Activated naive CD4-positive, alpha-beta T cell treated with anti-CD3 and anti-CD28 coated beads for 36 hours (primary cell): ENCODE measurements around the gene LRRK2. TPM values are rescaled to one million over a fixed set of nuclear protein-coding genes. Genes with fewer than 3 reads are reported as not detected.

ENCODE experiments used
- CTCF ChIA-PET: fragments of 350-600 bp; sonication (Branson Sonifier 250); formaldehyde crosslinking; loops from one replicate; lab custom pipeline; 2021; ENCODE audit warnings: antibody characterized with exemption; lab: Charles Lee
- DNase-seq: peaks from one replicate; pipeline ENCODE4 v3.0.0-alpha.2; 2020
- H3K27ac Mint-ChIP-seq: one replicate; pipeline ENCODE4 v1.8.0; 2021; ENCODE audit warnings: mild to moderate bottlenecking, mixed read lengths
- H3K27me3 Mint-ChIP-seq: one replicate; pipeline ENCODE4 v1.8.0; 2021; ENCODE audit warnings: low read depth, mixed read lengths
- H3K36me3 Mint-ChIP-seq: one replicate; pipeline ENCODE4 v1.8.0; 2021; ENCODE audit warnings: low read depth, mixed read lengths
- H3K4me1 Mint-ChIP-seq: one replicate; pipeline ENCODE4 v1.8.0; 2021; ENCODE audit warnings: low read depth, mixed read lengths
- H3K4me3 Mint-ChIP-seq: one replicate; pipeline ENCODE4 v1.8.0; 2021; ENCODE audit warnings: mild to moderate bottlenecking, moderate library complexity, mixed read lengths
- H3K9me3 Mint-ChIP-seq: one replicate; pipeline ENCODE4 v1.8.0; 2021; ENCODE audit warnings: mixed read lengths
- intact Hi-C: fragments of 100-400 bp; cut with micrococcal nuclease; formaldehyde crosslinking; loops from one replicate; pipeline ENCODE4 v1.15.1; 2023
- total RNA-seq, 2 experiments: library from RNA; stranded (reverse); gene quantifications; one replicate each; pipeline ENCODE4 v1.2.3, GENCODE V29; 2021

The LRRK2 gene
- total RNA-seq, 2 experiments from 2014 or later = not detected

DNA sequence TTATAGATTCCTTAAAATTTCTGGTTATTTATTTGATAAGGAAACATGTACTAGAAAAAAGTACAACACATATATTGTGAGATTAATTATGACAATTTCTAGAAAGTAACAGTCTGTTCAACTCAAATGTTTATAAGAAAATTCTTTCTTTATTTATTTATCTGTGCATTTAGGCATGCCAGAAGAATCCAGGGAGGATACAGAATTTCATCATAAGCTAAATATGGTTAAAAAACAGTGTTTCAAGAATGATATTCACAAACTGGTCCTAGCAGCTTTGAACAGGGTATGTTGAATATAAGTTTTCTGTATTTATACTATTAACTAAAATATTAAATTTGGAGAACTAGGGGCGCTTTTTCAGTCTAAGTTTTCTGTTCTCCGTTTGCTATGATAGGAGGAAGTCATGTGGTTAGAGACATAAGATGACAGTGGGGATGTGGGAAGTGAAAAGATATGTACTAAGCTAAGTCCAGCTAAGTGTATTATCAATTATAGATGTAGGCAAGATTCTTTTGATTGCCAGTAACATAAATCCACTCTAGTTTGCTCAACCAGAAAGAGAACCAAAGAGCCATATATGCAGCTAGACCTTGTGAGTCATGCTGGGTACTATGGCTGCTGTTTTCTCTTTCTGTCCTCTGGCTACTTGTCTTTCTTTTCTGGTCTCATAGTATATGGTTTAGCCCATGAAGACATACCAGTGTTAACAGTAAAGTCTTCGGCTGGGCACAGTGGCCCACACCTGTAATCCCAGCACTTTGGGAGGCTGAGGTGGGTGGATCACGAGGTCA lies 39.0 kb downstream of the LRRK2 start:
- CTCF ChIA-PET = no interaction called here
- H3K27ac Mint-ChIP-seq = no peak overlapping the region
- H3K27me3 Mint-ChIP-seq = no peaks in the 10 kb centered on the region
- H3K36me3 Mint-ChIP-seq = no peaks in the 10 kb centered on the region
- DNase-seq = no peak
- intact Hi-C loops = no loop called here
- peaks cover 4% of the 10 kb centered on the region for H3K9me3 Mint-ChIP-seq
- H3K4me3 Mint-ChIP-seq = no peak overlapping the region
- no peaks in the 10 kb centered on the region for H3K4me1 Mint-ChIP-seq

- no peaks in the 10 kb centered on the region for H3K36me3 Mint-ChIP-seq
- DNase-seq = no peak
- no peaks in the 10 kb centered on the region for H3K27me3 Mint-ChIP-seq
- H3K4me1 Mint-ChIP-seq = no peaks in the 10 kb centered on the region
- H3K27ac Mint-ChIP-seq = no peak overlapping the region
- intact Hi-C loops = no loop called here
- CTCF ChIA-PET = no interaction called here
- H3K4me3 Mint-ChIP-seq = no peak overlapping the region
- peaks cover 2% of the 10 kb centered on the region for H3K9me3 Mint-ChIP-seq
Observed at GRCh38 chr12:40271981-40272664, 47.3 kb downstream of the LRRK2 start.

DNA sequence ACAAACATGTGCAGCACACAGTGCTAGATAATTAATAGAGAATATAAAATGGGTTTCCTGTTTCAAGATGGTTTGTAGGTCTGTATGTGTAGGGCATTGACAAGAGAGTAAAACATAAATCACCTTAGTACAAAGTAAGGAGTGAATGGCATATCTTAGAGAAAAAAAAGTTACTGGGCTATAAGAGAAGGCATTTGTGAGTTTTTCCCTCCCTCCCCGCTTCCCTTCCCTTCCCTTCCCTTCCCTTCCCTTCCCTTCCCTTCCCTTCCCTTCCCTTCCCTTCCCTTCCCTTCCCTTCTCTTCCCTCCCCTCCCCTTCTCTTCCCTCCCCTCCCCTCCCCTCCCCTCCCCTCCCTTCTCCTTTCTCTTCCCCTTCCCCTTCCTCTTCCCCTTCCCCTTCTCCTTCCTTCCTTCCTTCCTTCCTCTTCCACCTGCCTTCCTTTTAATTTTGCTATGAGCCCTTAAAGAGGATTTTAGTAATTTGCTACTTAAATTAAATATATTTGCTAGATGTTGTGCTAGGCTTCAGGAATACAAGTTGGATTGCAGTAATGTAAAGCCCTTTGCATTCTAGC lies 57.1 kb downstream of the LRRK2 start:
- Mint-ChIP-seq H3K36me3 (no peaks in the 10 kb centered on the region), H3K27ac (no peak overlapping the region)

DNA sequence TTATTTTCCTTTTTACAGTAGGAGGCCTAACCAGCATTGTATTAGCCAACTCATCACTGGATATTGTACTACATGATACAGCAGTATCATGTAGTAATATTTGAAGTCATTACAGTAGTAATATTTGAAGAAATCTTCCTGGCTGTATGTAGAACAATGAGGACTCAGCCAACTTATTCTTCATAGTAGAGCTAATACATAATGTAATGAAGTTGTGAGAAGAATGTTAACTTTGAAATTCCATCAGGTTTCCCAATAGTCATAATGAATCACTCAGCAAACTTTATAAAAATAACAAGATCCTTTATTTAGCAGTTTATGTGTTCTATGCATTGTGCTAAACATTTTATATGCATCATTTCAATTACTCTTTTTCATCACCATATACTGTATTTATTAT lies 61.8 kb downstream of the LRRK2 start:
- H3K27me3 Mint-ChIP-seq = no peaks in the 10 kb centered on the region
- DNase-seq = no peak
- no peaks in the 10 kb centered on the region for H3K4me1 Mint-ChIP-seq
- no peak overlapping the region for H3K4me3 Mint-ChIP-seq
- peaks cover 2% of the 10 kb centered on the region for H3K9me3 Mint-ChIP-seq
- H3K27ac Mint-ChIP-seq = no peak overlapping the region
- intact Hi-C loops = no loop called here
- CTCF ChIA-PET = interaction anchor here (0.7 kb wide), 1 partner anchor 44 kb away, joined by 3 read pairs; no protein-coding TSS in a partner anchor
- H3K36me3 Mint-ChIP-seq = no peaks in the 10 kb centered on the region

More for the DNA sequence above, 57.1 kb downstream of the LRRK2 start:
- intact Hi-C loops = no loop called here
- Mint-ChIP-seq H3K27me3 (no peaks in the 10 kb centered on the region), H3K4me3 (no peak overlapping the region), H3K9me3 (no peaks in the 10 kb centered on the region), H3K4me1 (no peaks in the 10 kb centered on the region)
- no peak for DNase-seq
- CTCF ChIA-PET = no interaction called here

DNA sequence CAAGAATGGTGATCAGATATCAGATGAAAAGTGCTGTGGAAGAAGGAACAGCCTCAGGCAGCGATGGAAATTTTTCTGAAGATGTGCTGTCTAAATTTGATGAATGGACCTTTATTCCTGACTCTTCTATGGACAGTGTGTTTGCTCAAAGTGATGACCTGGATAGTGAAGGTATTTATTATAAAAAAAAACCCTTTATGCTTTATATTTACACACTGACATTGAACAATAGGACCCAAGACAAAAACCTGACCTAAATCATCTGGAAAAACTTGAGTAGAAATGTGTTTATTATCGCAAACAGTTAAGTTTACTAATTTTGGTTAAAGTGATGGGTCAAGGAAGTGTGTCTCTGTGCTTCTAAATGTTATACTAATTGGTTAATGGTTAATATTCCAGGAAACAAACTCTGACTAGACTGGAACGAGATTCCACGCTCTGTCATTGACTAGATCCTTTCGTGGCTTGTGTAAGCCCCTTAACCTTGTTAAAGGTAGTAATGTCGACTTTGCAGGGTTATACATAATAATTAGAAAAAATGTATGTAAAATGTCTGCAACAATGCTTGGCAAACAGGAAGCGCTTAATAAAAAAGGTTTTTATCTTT lies 62.7 kb downstream of the LRRK2 start:
- intact Hi-C loops = no loop called here
- Mint-ChIP-seq H3K27me3 (no peaks in the 10 kb centered on the region), H3K36me3 (no peaks in the 10 kb centered on the region), H3K4me3 (no peak overlapping the region), H3K27ac (no peak overlapping the region), H3K9me3 (peaks cover 5% of the 10 kb centered on the region), H3K4me1 (no peaks in the 10 kb centered on the region)
- CTCF ChIA-PET = no interaction called here
- DNase-seq = no peak

DNA sequence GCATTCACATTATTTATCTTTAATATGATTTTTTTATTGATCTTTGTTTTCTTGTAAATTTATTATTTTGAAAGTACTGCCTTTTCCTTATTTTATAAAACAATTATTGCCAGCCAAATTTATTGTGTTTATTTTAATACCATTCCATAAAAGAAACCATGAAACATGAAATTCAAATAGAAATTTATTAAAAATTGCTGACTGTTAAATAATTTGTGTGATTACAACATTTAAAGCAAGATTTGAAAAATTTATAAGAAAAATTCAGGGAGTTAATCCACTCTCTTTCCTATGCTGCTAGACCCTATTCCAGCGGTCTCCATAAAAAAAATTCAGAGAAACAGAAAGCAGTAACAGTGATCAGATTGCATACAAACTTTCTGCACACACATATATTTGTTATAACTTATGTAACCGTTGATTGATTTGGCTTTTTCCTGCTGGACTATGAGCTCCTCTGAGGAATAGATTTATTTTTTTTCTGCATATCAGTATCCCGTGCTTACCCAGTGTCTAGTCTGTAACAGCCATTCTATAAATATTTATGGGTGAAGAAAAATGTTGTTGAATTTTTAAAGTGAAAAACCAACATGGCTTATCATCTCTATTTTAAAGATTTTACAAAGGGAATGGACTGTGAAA lies 68.1 kb downstream of the LRRK2 start:
- Mint-ChIP-seq H3K36me3 (no peaks in the 10 kb centered on the region), H3K4me1 (no peaks in the 10 kb centered on the region), H3K4me3 (no peak overlapping the region), H3K9me3 (peaks cover 5% of the 10 kb centered on the region), H3K27ac (no peak overlapping the region), H3K27me3 (no peaks in the 10 kb centered on the region)
- intact Hi-C loops = no loop called here
- CTCF ChIA-PET = no interaction called here
- DNase-seq = no peak

- intact Hi-C loops = no loop called here
- Mint-ChIP-seq H3K4me1 (no peaks in the 10 kb centered on the region), H3K4me3 (no peak overlapping the region)
Observed at GRCh38 chr12:40298341-40298740, 73.5 kb downstream of the LRRK2 start.

DNA sequence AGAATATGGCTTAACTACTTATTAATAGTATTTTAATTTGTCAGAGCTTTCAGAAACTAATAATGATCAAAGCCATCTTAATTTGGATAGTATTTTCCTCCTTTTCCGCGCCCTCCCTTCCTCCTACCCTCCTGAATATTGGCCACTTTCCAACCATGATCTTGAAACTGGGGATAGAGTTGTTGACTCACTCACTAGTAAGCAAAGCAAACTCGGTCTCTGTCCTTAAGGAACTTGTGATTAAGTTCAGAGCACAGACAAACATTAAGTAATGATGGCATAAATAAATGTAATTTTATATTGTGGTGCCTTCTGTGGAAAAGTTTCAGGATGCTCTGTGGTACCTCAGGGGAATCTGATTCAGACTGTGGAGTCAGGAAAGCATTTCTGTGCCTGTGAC lies 75.7 kb downstream of the LRRK2 start:
- Mint-ChIP-seq H3K9me3 (no peaks in the 10 kb centered on the region), H3K4me1 (no peaks in the 10 kb centered on the region), H3K27me3 (no peaks in the 10 kb centered on the region), H3K27ac (no peak overlapping the region), H3K4me3 (no peak overlapping the region), H3K36me3 (no peaks in the 10 kb centered on the region)
- no peak for DNase-seq
- CTCF ChIA-PET = no interaction called here
- intact Hi-C loops = no loop called here

More at GRCh38 chr12:40298341-40298740, 73.5 kb downstream of the LRRK2 start:
- CTCF ChIA-PET = no interaction called here
- H3K9me3 Mint-ChIP-seq = no peaks in the 10 kb centered on the region
- DNase-seq = no peak
- no peaks in the 10 kb centered on the region for H3K27me3 Mint-ChIP-seq
- H3K27ac Mint-ChIP-seq = no peak overlapping the region
- no peaks in the 10 kb centered on the region for H3K36me3 Mint-ChIP-seq

DNA sequence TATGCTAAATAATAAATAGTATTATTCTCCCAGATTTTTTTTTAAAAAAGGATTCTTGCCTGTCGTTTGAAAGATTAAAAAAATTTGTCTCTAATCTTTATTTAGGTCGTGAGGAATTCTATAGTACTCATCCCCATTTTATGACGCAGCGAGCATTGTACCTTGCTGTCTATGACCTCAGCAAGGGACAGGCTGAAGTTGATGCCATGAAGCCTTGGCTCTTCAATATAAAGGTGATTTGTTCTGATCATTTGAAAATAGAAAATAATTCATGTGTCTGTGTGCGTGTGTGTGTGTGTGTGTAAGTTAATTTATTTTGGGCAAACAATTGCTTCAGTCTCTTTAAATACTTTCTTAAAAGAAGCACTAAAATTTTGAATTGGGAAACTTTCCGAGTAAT lies 84.2 kb downstream of the LRRK2 start:
- Mint-ChIP-seq H3K27ac (no peak overlapping the region), H3K27me3 (no peaks in the 10 kb centered on the region), H3K4me3 (no peak overlapping the region), H3K9me3 (no peaks in the 10 kb centered on the region), H3K4me1 (no peaks in the 10 kb centered on the region), H3K36me3 (no peaks in the 10 kb centered on the region)
- CTCF ChIA-PET = no interaction called here
- DNase-seq = no peak
- intact Hi-C loops = no loop called here

- intact Hi-C loops = loop anchor here (10.0 kb wide), 1 partner anchor 545 kb away; no protein-coding TSS in a partner anchor
- Mint-ChIP-seq H3K4me3 (no peak overlapping the region), H3K36me3 (no peaks in the 10 kb centered on the region), H3K4me1 (no peaks in the 10 kb centered on the region), H3K27me3 (no peaks in the 10 kb centered on the region), H3K9me3 (no peaks in the 10 kb centered on the region), H3K27ac (no peak overlapping the region)
- CTCF ChIA-PET = no interaction called here
- no peak for DNase-seq
Observed at GRCh38 chr12:40310211-40310610, 85.4 kb downstream of the LRRK2 start.

GRCh38 chr12:40312196-40312595 lies 87.4 kb downstream of the LRRK2 start:
- H3K4me3 Mint-ChIP-seq = no peak overlapping the region
- no peaks in the 10 kb centered on the region for H3K27me3 Mint-ChIP-seq
- CTCF ChIA-PET = interaction anchor here (1.3 to 1.6 kb wide), 2 partner anchors 159 to 301 kb away, joined by 3 to 4 read pairs; no protein-coding TSS in a partner anchor
- DNase-seq = no peak
- H3K9me3 Mint-ChIP-seq = no peaks in the 10 kb centered on the region
- no peaks in the 10 kb centered on the region for H3K4me1 Mint-ChIP-seq
- intact Hi-C loops = loop anchor here (10.0 kb wide), 1 partner anchor 547 kb away; no protein-coding TSS in a partner anchor
- H3K36me3 Mint-ChIP-seq = no peaks in the 10 kb centered on the region
- H3K27ac Mint-ChIP-seq = no peak overlapping the region
